C4-2B (cell line): Measurements from ENCODE around the gene AIP.

Experiments
- H3K27ac ChIP-seq: fragments of 450-650 bp; 2 replicates; pipeline ENCODE4 v1.5.1; 2017
- ZFX ChIP-seq: fragments of 450-650 bp; IDR thresholded peaks from 2 replicates; pipeline ENCODE4 v1.6.1; 2017
- TF ChIP-seq, protein P1 (sequence below): fragments of 450-650 bp; conservative IDR thresholded peaks from 2 replicates; pipeline ENCODE4 v1.5.1; 2017; ENCODE audit warnings: mild to moderate bottlenecking

Gene AIP

GRCh38 chr11:67463186-67463585 is 19.6 kb upstream of the AIP start:
- TF ChIP-seq ZFX, result no peak
- TF ChIP-seq, protein P1, sequence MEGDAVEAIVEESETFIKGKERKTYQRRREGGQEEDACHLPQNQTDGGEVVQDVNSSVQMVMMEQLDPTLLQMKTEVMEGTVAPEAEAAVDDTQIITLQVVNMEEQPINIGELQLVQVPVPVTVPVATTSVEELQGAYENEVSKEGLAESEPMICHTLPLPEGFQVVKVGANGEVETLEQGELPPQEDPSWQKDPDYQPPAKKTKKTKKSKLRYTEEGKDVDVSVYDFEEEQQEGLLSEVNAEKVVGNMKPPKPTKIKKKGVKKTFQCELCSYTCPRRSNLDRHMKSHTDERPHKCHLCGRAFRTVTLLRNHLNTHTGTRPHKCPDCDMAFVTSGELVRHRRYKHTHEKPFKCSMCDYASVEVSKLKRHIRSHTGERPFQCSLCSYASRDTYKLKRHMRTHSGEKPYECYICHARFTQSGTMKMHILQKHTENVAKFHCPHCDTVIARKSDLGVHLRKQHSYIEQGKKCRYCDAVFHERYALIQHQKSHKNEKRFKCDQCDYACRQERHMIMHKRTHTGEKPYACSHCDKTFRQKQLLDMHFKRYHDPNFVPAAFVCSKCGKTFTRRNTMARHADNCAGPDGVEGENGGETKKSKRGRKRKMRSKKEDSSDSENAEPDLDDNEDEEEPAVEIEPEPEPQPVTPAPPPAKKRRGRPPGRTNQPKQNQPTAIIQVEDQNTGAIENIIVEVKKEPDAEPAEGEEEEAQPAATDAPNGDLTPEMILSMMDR, result no peak
- peak overlapping the region; percentile 97 for H3K27ac ChIP-seq

DNA sequence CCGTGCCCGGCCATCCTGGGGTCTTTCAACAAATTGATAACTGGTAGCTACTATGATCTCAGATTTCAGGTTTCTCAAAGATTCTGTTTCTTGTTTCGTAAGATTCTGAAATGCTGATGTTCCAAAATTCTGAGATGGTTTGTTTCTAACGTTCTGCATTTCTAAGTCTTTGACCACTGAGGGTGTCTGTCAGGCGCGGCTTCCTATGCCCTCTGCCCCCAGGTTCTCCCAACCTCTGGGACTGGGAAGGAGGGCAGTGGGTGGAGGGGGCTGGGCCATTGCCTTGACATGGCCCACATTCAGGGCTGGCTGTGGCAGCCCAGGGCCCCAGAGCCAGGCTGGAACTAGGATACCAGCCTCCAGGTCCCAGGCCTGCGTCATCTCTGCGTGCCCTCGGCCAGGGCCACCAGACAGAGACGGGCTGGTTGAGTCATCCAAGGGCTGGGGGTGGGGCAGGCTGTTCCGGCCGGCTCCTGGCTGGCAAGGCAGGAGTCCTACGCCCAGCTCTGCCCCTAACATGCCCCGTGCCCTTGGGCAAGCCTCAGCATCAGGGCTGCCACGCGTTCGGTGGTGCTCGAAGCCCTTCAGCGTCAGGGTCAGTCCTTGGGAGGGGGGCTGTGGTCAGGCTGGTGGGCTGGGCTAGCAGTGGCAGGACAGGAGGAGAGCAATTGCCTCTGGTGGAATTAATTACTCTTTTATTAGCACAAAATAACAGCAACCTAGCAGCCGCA is 19.0 kb upstream of the AIP start:
- peak overlapping the region; percentile 97 for H3K27ac ChIP-seq
- no peak; the same call in 1 of the 2 replicates for TF ChIP-seq ZFX
- TF ChIP-seq, protein P1, result no peak

- peak overlapping the region; percentile 97 for H3K27ac ChIP-seq
- TF ChIP-seq, protein P1, result no peak
- TF ChIP-seq ZFX, result 0 out of 2 replicates have a peak, but pooled peaks have one; percentile 40
These were observed 18.2 kb upstream of the AIP start for GRCh38 chr11:67464411-67465188.

GRCh38 chr11:67465189-67465510 is 17.7 kb upstream of the AIP start:
- H3K27ac ChIP-seq, result peak overlapping the region; percentile 97
- TF ChIP-seq, protein P1, result no peak
- TF ChIP-seq ZFX, result no peak

DNA sequence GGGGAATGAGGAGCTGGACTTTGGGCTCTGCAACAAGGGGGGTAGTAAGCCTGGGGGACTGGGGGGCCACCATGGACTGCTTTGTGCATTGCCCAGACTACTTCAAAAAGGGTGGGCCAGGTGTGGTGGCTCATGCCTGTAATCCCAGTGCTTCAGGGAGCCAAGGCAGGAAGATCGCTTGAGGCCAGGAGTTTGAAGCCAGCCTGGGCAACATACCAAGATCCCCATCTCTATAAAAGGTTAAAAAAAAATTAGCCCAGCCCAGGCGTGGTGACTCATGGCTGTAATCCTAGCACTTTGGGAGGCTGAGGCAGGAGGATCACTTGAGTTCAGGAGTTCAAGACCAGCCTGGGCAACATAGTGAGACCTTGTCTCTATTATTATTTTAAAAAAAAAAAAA is 17.3 kb upstream of the AIP start:
- H3K27ac ChIP-seq, result peak overlapping the region; percentile 97

DNA sequence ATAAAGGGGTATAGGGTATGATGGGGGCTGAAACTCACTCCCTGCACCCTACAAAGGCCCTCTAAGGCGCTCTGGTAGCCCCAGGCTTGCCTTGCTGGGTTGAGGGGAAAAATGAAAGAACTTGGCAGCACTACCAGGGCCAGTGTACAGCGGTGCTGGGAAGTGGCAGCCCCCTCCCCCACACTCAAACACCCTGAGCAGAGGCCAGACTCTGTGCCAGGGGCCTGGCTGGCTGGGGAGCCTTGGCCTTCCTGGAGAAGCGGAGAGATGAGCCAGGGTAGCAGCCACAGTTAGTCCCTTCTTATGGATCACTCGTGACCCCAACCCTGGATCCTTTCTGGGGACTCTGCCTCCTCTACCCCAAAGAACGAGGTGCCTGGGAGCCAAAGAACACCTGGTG is 16.5 kb upstream of the AIP start:
- H3K27ac ChIP-seq, result peak overlapping the region; percentile 97
- TF ChIP-seq, protein P1, result no peak
- TF ChIP-seq ZFX, result no peak

- TF ChIP-seq ZFX, result no peak
- TF ChIP-seq, protein P1, result no peak
These were observed 15.7 kb upstream of the AIP start for GRCh38 chr11:67466962-67467771.

More at GRCh38 chr11:67466962-67467771, 15.7 kb upstream of the AIP start:
- peak overlapping the region; percentile 97 for H3K27ac ChIP-seq
